Mucosa of rectum (tissue), 2 donors: ENCODE measurements around the gene ZNF683.

ENCODE experiments used
- H3K27ac ChIP-seq, 2 donors: one replicate each; pipeline ENCODE4 v1.7.0; 2013; ENCODE audit warnings: inconsistent platforms in 2 of 2, low read depth in 2 of 2, low read length in 2 of 2
- H3K27me3 ChIP-seq, 2 donors: one replicate each; pipeline ENCODE4 v1.7.0; 2013; ENCODE audit warnings: low read length in 2 of 2; ENCODE audit not compliant: control insufficient read depth in 2 of 2, insufficient read depth in 2 of 2
- H3K36me3 ChIP-seq, 2 donors: one replicate each; pipeline ENCODE4 v1.7.0; 2013; ENCODE audit warnings: low read length in 2 of 2; ENCODE audit not compliant: control insufficient read depth in 2 of 2, insufficient read depth in 2 of 2
- H3K4me1 ChIP-seq, 2 donors: one replicate each; pipeline ENCODE4 v1.7.0; 2013; ENCODE audit warnings: low read length in 2 of 2, mild to moderate bottlenecking in 1 of 2; ENCODE audit not compliant: control insufficient read depth in 2 of 2, insufficient read depth in 2 of 2
- H3K4me3 ChIP-seq, 2 donors: one replicate each; pipeline ENCODE4 v1.7.0; 2013; ENCODE audit warnings: low read length in 2 of 2
- H3K9ac ChIP-seq, 2 donors: one replicate each; pipeline ENCODE4 v1.7.0; 2013; ENCODE audit warnings: low read length in 2 of 2, low read depth in 1 of 2, mild to moderate bottlenecking in 1 of 2
- H3K9me3 ChIP-seq, 2 donors: one replicate each; pipeline ENCODE4 v1.7.0; 2013; ENCODE audit warnings: low read length in 2 of 2; ENCODE audit not compliant: control insufficient read depth in 2 of 2
- donor health status: healthy.
- donor health status: Normal muscosa, but diverticular disease.

ZNF683 gene

DNA sequence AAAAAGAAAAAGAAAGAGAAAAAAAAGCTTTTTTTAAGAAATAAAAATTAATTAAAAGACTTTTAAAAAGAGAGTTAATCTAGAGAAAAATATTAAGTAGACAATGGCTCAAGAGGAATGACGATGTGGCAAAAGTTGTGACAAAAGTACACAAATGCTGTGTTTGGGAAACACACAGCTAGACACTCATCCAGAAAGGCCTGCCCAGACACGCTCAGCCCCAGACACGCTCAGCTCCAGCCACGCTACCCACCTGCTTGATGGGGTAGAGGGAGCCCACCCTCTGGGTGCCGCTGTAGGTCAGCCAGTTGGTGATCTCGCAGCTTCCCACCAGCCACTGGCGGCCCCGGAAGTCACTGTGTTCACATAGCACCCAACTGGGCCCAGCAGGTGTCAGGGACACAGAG lies 44.6 kb downstream of the ZNF683 start:
- Histone ChIP-seq H3K27ac (no peak overlapping the region), H3K36me3 (no peaks in the 10 kb centered on the region)

DNA sequence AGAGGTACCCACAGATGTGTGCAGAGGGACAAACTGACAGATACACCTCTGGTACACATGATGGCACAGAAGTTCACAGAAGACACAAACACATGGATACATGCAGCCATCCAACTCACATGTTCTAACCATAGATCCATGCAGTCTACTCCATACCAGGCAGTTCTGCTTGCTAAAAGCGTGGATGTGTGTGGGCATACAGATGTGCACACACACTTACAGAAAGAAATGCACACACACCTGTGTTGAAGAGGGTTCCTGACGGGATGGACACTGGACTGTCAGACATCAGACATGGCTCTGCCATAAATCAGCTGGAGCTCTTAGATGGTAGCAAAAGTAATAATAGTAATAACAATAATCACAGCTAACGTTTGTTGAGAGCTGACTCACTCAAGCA lies 48.0 kb downstream of the ZNF683 start:
- Histone ChIP-seq H3K4me1 (peaks cover 6 to 7% of the 10 kb centered on the region in 2 donors), H3K27me3 (peaks cover 0 to 3% of the 10 kb centered on the region in 2 donors), H3K9me3 (no peaks in the 10 kb centered on the region), H3K36me3 (no peaks in the 10 kb centered on the region), H3K27ac (no peak overlapping the region), H3K9ac (no peak overlapping the region), H3K4me3 (no peak overlapping the region)

More for the DNA sequence above, 44.6 kb downstream of the ZNF683 start:
- Histone ChIP-seq H3K4me3 (no peak overlapping the region), H3K27me3 (no peaks in the 10 kb centered on the region), H3K4me1 (no peaks in the 10 kb centered on the region), H3K9ac (no peak overlapping the region), H3K9me3 (no peaks in the 10 kb centered on the region)

DNA sequence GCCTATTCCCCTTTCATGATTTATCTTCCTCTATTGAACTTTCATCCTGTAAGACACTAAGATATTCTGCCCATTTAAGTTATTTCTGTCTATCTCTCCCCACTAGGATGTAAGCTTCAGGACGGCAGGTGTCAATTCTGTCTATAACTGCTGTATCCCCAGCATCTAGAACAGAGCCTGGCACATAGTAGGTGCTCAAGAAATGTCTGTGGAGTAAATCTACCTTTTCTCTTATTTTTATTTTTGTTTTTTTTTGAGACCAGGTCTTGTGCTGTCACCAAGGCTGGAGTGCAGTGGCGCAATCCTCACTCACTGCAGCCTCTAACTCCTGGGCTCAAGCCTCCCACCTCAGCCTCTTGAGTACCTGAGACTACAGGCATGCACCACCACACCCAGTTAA lies 49.2 kb downstream of the ZNF683 start:
- H3K27me3 ChIP-seq = peaks cover 0 to 3% of the 10 kb centered on the region in 2 donors
- H3K36me3 ChIP-seq = no peaks in the 10 kb centered on the region
- peaks cover 6 to 7% of the 10 kb centered on the region in 2 donors for H3K4me1 ChIP-seq
- H3K4me3 ChIP-seq = no peak overlapping the region
- no peaks in the 10 kb centered on the region for H3K9me3 ChIP-seq
- H3K9ac ChIP-seq = no peak overlapping the region
- no peak overlapping the region for H3K27ac ChIP-seq

DNA sequence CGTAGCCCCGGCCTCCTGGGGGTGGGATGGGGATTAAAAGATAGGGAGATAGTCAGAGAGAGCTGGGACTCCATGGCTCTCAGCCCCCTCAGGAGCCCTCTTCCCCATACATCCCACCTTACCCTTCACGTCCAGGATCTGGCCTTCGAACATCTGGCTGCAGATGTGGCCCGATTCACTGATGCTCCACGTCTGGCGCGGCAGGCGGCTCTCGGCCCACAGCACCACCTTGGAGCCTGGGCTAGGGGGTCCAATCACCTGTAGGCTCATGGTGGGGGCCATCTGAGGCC lies 50.6 kb downstream of the ZNF683 start:
- Histone ChIP-seq H3K9ac (no peak overlapping the region), H3K4me3 (no peak overlapping the region), H3K4me1 (peaks cover 14 to 15% of the 10 kb centered on the region in 2 donors), H3K9me3 (no peaks in the 10 kb centered on the region), H3K27me3 (peaks cover 0 to 3% of the 10 kb centered on the region in 2 donors), H3K27ac (no peak overlapping the region), H3K36me3 (no peaks in the 10 kb centered on the region)

DNA sequence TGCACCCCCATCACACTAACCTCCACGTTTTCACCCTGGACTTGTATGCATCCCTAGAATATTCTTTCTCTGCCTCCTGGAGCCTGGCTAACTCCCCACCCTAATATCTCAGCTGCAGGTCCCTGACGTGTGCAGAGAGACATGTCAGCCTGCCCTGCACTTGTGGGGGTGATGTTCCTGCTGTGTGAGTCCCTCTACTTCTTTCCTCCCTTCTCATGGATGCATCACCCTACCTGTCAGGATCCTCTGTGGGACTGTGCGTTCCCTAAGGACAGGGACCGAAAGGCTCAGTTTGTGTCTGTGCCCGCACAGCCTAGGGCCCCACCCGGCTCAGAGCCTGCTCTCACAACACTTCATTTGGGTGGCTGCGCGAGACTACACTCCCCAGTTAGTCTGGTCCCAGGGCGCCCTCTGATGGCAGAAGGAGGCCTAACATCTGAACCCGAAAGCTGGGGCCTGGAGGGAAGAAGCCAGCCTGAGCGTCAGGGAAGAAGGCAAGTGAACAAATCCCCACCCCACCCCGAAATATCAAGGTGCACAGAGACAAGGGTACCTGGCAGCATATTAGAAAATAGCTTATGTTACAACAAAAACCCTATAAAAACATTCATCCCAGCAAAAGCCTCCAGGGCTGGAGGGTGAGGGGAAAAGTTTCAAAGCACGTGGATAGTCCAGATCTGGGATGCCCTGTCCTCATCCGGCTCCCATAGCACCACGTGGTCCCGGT lies 51.1 kb downstream of the ZNF683 start:
- no peaks in the 10 kb centered on the region for H3K9me3 ChIP-seq
- H3K4me3 ChIP-seq = peak overlapping the region in 1 of 2 donors; percentile 23
- no peaks in the 10 kb centered on the region for H3K36me3 ChIP-seq
- H3K4me1 ChIP-seq = peaks cover 14 to 15% of the 10 kb centered on the region in 2 donors
- H3K9ac ChIP-seq = peak overlapping the region in 1 of 2 donors; percentile 44
- no peak overlapping the region for H3K27ac ChIP-seq
- H3K27me3 ChIP-seq = peaks cover 0 to 3% of the 10 kb centered on the region in 2 donors

DNA sequence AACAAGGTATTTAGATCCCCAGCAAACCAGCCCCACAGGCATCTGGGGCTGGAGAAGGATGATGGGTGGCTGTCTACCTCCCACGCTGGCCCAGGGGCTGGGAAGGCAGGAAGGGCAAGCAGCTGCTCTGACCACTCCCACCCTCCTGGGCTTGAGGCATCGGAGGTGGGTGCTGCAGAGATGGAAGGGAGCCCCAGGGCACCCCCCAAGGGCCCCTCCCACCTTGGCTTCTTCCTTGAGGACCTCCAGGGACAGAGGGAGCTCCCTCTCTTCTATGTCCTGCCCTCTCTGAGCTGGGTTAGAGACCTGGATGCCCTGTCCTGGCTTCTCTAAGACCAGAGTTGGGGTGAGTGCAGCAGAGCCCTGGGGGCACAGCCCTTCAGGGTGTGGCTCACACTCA lies 51.7 kb downstream of the ZNF683 start:
- Histone ChIP-seq H3K27ac (no peak overlapping the region), H3K36me3 (no peaks in the 10 kb centered on the region), H3K4me3 (no peak overlapping the region), H3K9me3 (no peaks in the 10 kb centered on the region), H3K9ac (peak overlapping the region in 1 of 2 donors; percentile 44), H3K27me3 (peaks cover 0 to 3% of the 10 kb centered on the region in 2 donors), H3K4me1 (peaks cover 14 to 15% of the 10 kb centered on the region in 2 donors)

DNA sequence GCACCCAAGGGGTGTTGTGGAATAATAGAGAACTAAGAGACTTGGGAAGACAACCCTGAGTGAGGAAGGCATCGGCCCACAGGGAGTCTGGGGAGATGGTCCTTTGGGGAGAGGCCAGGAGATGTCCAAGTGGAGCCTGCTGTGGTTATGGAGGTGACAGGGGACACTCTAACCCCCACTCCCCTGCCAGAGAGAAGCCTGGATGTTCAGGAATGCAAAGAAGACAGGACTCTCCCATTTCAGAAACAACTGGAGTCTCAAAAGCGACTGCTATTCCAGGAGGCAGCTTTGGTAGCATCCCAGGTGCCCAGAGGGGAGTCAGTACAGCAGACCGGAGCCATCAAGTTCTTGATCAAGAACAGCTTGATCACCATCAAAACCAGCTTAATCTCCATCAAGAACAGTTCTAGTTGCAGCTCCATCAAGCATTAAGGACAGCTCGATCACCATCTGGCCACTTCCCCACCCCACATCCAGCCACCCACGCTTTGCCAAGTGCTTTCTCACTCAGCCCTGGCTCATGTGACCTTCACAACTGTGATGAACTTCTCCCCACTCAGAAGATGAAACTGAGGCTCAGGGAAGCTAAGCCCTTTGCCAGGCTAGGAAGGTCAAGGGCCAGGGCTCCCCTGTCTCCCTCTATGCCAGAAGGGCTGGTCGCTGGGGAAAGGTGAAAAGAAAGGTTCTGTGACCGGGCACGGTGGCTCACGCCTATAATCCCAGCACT lies 54.0 kb downstream of the ZNF683 start:
- Histone ChIP-seq H3K27ac (peak overlapping the region; percentile 37 to 75), H3K36me3 (no peaks in the 10 kb centered on the region), H3K4me1 (peaks cover 15 to 18% of the 10 kb centered on the region in 2 donors), H3K27me3 (peaks cover 0 to 3% of the 10 kb centered on the region in 2 donors), H3K4me3 (peak overlapping the region; percentile 49 to 67), H3K9ac (peak overlapping the region; percentile 48 to 51), H3K9me3 (no peaks in the 10 kb centered on the region)

DNA sequence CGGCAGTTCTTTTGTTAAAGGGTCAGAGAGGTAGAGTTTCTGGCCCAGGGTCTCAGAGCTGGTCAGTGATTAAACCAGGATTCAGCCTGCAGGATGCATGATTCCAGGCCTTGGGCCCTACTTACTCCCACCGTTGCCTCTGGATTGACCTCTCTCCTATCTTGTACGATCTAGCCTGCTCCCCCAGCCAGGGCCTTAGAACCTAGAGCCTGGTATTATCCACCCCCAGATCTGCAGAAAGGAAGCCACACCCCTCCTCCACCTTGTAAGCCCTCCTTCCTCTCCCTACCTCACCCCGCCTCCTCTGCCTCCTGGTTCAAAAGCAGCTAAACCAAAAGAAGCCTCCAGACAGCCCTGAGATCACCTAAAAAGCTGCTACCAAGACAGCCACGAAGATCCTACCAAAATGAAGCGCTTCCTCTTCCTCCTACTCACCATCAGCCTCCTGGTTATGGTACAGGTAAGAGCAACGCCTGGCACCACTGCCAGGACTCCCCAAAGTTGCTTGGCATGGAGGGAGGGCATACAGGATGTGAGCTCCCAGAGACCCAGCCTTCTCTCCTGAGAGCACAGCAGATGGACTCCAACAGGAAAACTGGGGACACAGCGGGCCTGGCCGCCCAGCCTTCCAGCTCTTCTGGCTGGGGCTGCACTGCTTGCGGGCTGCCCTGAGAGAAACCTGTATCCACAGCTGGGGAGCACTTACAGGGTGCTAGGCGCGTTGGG lies 54.8 kb downstream of the ZNF683 start, which contains the start of gene CD52:
Gene CD52, plus strand, starts transcription at position 347 of the 726 bp plus-strand sequence. Its CDS starts 60 bp downstream, at position 407.
- Histone ChIP-seq H3K4me1 (peaks cover 15 to 18% of the 10 kb centered on the region in 2 donors), H3K9me3 (no peaks in the 10 kb centered on the region), H3K4me3 (peak within 1 kb of the TSS; percentile 49 to 67), H3K27me3 (peaks cover 0 to 3% of the 10 kb centered on the region in 2 donors), H3K36me3 (no peaks in the 10 kb centered on the region), H3K9ac (peak within 1 kb of the TSS; percentile 48 to 51), H3K27ac (peak within 1 kb of the TSS; percentile 37 to 75)

DNA sequence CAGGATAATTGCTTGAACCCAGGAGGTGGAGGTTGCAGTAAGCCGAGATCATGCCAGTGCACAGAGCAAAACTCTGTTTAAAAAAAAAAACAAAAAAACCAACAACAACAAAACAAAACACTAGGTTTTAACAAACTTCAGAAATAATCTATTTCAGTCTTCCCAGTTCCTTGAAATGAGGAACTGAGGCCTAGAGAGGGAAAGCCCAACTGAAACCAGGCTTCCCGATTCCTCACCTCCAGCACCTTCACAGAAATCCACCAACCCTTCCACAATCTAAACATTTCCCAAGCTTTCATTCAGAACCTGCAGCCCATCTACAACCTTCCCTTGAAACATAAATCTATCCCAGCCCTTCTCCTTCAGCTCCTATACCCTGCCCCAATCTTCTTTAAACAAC lies 55.4 kb downstream of the ZNF683 start:
- no peaks in the 10 kb centered on the region for H3K36me3 ChIP-seq
- no peaks in the 10 kb centered on the region for H3K9me3 ChIP-seq
- H3K27me3 ChIP-seq = peaks cover 0 to 3% of the 10 kb centered on the region in 2 donors
- peak overlapping the region; percentile 7 to 67 for H3K4me3 ChIP-seq
- H3K9ac ChIP-seq = no peak overlapping the region
- H3K4me1 ChIP-seq = peaks cover 15 to 18% of the 10 kb centered on the region in 2 donors
- H3K27ac ChIP-seq = peak overlapping the region in 1 of 2 donors; percentile 52
